ENCODE data around the gene PRODH.
"Not testable (repeated sequence)": the region's sequence is repeated elsewhere in the genome, so short reads cannot be mapped to it uniquely, and the experiment has no call there.

The PRODH gene

DNA sequence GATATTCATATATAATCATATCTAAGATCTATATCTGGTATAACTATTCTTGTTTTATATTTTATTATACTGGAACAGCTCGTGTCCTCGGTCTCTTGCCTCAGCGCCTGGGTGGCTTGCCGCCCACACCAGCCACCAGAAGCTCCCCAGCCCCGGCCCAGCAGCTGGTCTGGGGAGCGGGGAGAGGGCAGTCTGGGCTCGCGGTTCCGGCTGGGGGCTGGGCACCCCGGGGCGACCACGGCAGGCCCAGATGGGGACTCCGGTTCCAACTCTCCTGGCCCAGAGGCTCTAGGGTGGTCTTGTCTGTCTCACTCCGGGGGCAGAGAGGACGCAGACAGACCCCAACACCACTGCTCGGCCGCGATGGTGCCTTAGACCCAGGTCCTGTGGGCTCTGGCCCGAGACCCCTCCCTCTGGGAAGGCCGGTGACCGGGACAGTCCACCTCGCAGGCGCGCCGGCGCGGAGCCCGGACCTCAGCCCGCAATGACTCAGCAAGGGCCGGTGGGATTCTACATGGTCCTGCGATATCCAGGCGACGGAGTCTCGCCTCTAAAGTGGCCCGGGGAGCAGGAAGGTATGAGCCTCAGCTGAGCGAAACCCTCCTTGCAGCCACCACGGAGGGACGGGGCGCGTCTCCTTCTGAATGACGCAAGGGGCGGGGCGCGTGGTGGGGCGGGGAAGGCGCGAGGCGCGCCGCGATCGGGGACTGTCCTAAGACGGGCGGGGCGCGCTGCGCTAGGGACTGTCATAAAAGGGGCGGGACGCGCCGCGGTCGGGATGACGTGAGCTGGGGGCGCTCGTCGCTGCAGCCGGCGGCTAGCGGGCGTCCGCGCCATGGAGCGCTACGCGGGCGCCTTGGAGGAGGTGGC is 30.3 kb downstream of the PRODH start, which contains the start of gene DGCR6:
Gene DGCR6, plus strand, starts transcription at position 781 of the 870 bp plus-strand sequence. Its CDS starts 55 bp downstream, at position 836.
- H3K4me1 ChIP-seq, result no peaks in the 10 kb centered on the region
- H3K9ac ChIP-seq, result no peak within 1 kb of the TSS
- no peak within 1 kb of the TSS for H3K27ac ChIP-seq
- no peaks in the 10 kb centered on the region for H3K9me3 ChIP-seq
- TF ChIP-seq Cebpa-rat (IDR thresholded peaks at IDR 0.05), result no peak
- no peak within 1 kb of the TSS for H3K4me2 ChIP-seq
- H3K36me3 ChIP-seq, result no peaks in the 10 kb centered on the region
- no peak within 1 kb of the TSS for H3K4me3 ChIP-seq
- no peaks in the 10 kb centered on the region for H3K27me3 ChIP-seq
- no peaks in the 10 kb centered on the region for H4K20me1 ChIP-seq

GRCh38 chr22:18896037-18896657 is 39.9 kb downstream of the PRODH start:
- not testable (repeated sequence) for H3K27me3 ChIP-seq, H3K4me3 ChIP-seq

DNA sequence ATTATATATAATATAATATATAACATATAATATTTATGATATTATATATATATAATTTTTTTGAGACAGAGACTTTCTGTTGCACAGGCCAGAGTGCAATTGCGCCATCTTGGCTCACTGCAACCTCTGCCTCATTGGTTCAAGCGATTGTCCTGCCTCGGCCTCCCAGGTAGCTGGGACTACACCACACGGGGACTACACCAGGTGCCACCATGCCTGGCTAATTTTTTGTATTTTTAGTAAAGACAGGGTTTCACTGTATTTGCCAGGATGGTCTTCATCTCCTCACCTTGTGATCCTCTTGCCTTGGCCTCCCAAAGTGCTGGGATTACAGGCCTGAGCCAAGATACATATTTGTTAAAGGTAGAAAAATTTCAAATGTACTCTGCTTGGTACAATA is 42.3 kb downstream of the PRODH start:
- not testable (repeated sequence) for H4K20me1 ChIP-seq, H3K36me3 ChIP-seq, H3K27ac ChIP-seq, H3K9ac ChIP-seq, H3K4me1 ChIP-seq, H3K27me3 ChIP-seq, H3K4me3 ChIP-seq, H3K9me3 ChIP-seq, H3K4me2 ChIP-seq

More at GRCh38 chr22:18896037-18896657, 39.9 kb downstream of the PRODH start:
- not testable (repeated sequence) for H4K20me1 ChIP-seq, H3K4me2 ChIP-seq, H3K36me3 ChIP-seq, H3K9ac ChIP-seq, H3K9me3 ChIP-seq, H3K4me1 ChIP-seq, H3K27ac ChIP-seq

- H3K27me3 ChIP-seq, H3K36me3 ChIP-seq, H3K4me3 ChIP-seq: not testable (repeated sequence)
Observed at GRCh38 chr22:18890510-18891192, 45.4 kb downstream of the PRODH start.

GRCh38 chr22:18888115-18888514 is 48.0 kb downstream of the PRODH start:
- Histone ChIP-seq H3K36me3 (no peaks in the 10 kb centered on the region), H3K4me1 (no peaks in the 10 kb centered on the region), H3K9me3 (no peaks in the 10 kb centered on the region), H3K9ac (no peak overlapping the region), H4K20me1 (no peaks in the 10 kb centered on the region), H3K27me3 (no peaks in the 10 kb centered on the region), H3K4me2 (no peak overlapping the region), H3K27ac (no peak overlapping the region), H3K4me3 (no peak overlapping the region)
- no peak for TF ChIP-seq Cebpa-rat (IDR thresholded peaks at IDR 0.05)

More at GRCh38 chr22:18890510-18891192, 45.4 kb downstream of the PRODH start:
- not testable (repeated sequence) for H3K4me1 ChIP-seq, H3K4me2 ChIP-seq, H3K27ac ChIP-seq, H4K20me1 ChIP-seq, H3K9ac ChIP-seq, H3K9me3 ChIP-seq

DNA sequence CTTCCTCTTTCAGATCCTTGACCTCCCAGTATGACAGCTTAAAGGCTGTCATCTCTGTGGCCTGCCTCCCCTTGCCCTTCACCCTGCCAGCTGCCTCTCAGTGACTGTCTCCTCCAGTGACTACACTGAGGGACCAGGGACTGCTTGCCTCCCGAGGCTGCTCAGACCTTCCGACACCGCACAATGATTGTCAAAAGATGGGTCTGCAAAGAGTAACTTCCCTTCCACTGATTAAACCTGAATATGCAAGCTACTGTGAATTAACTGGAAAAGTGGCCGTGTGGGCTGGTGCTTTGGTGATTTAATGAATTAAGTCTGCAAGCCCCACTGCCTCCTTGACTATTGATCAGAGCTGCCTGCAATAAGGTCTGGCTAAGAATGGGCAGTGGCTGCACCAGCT is 51.6 kb downstream of the PRODH start:
- not testable (repeated sequence) for H3K9ac ChIP-seq, H3K4me2 ChIP-seq, H3K9me3 ChIP-seq, H4K20me1 ChIP-seq, H3K4me1 ChIP-seq, H3K27ac ChIP-seq, H3K27me3 ChIP-seq, H3K36me3 ChIP-seq, H3K4me3 ChIP-seq

- H4K20me1 ChIP-seq, H3K4me1 ChIP-seq, H3K4me3 ChIP-seq, H3K4me2 ChIP-seq, H3K27me3 ChIP-seq, H3K9me3 ChIP-seq, H3K9ac ChIP-seq, H3K36me3 ChIP-seq, H3K27ac ChIP-seq: not testable (repeated sequence)
Observed at GRCh38 chr22:18881260-18881659, 54.8 kb downstream of the PRODH start.
